ENCODE results near the gene KCNH3. TPM values are rescaled to one million over a fixed set of nuclear protein-coding genes. Genes with fewer than 3 reads are reported as not detected.
A peak's percentile ranks its signal among the peaks of the same experiment; 100 is the strongest.

The KCNH3 gene
- total RNA-seq, 1 donor from 2014 or later = 0.16 TPM

DNA sequence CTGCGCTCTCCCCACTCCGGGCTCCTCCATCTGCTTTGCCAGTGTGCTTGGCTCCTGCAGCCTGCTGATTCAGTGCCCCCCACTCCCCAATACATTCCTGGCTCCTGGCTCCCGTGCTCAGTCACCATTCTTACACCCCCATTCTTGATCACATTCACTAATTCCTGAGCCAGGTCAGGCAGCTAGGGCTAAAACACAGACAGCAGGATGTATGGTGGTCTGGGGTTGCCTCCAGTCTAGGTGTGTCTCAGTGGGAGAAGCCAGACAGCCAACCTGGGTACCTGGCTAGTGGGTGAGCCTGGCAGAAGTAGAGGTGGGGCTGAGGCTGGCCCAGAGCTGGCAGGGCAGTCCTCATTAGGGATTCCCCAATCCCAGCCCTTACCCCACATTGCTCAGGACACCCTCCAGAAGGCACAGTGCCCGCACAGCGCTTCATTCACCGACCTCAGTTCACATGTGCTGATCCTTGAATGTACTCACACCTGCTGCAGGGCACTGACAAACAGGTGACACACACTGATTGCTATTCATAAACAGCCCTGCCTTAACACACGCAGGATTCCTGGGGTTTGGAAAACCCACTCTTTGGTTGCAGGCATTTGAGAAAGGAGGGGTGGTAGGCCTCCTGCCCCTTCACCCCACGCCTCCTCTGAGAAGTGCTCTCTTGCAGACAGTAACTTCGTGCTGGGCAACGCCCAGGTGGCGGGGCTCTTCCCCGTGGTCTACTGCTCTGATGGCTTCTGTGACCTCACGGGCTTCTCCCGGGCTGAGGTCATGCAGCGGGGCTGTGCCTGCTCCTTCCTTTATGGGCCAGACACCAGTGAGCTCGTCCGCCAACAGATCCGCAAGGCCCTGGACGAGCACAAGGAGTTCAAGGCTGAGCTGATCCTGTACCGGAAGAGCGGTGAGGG is 1.7 kb downstream of the KCNH3 start:
- peaks cover 16% of the 10 kb centered on the region for H3K4me1 Mint-ChIP-seq
- DNase-seq (ENCODE audit: low read depth, low spot score) = no peak
- peak overlapping the region; percentile 9 for H3K4me3 Mint-ChIP-seq
- no peaks in the 10 kb centered on the region for H3K9me3 Mint-ChIP-seq
- H3K27ac Mint-ChIP-seq (ENCODE audit: unreplicated experiment) = no peak overlapping the region
- TF ChIP-seq, protein P1, sequence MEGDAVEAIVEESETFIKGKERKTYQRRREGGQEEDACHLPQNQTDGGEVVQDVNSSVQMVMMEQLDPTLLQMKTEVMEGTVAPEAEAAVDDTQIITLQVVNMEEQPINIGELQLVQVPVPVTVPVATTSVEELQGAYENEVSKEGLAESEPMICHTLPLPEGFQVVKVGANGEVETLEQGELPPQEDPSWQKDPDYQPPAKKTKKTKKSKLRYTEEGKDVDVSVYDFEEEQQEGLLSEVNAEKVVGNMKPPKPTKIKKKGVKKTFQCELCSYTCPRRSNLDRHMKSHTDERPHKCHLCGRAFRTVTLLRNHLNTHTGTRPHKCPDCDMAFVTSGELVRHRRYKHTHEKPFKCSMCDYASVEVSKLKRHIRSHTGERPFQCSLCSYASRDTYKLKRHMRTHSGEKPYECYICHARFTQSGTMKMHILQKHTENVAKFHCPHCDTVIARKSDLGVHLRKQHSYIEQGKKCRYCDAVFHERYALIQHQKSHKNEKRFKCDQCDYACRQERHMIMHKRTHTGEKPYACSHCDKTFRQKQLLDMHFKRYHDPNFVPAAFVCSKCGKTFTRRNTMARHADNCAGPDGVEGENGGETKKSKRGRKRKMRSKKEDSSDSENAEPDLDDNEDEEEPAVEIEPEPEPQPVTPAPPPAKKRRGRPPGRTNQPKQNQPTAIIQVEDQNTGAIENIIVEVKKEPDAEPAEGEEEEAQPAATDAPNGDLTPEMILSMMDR (conservative IDR thresholded peaks at IDR 0.05) = no peak
- H3K27me3 Mint-ChIP-seq (ENCODE audit: low read depth) = peaks cover 89% of the 10 kb centered on the region
- no peaks in the 10 kb centered on the region for H3K36me3 Mint-ChIP-seq (ENCODE audit: low read depth)

DNA sequence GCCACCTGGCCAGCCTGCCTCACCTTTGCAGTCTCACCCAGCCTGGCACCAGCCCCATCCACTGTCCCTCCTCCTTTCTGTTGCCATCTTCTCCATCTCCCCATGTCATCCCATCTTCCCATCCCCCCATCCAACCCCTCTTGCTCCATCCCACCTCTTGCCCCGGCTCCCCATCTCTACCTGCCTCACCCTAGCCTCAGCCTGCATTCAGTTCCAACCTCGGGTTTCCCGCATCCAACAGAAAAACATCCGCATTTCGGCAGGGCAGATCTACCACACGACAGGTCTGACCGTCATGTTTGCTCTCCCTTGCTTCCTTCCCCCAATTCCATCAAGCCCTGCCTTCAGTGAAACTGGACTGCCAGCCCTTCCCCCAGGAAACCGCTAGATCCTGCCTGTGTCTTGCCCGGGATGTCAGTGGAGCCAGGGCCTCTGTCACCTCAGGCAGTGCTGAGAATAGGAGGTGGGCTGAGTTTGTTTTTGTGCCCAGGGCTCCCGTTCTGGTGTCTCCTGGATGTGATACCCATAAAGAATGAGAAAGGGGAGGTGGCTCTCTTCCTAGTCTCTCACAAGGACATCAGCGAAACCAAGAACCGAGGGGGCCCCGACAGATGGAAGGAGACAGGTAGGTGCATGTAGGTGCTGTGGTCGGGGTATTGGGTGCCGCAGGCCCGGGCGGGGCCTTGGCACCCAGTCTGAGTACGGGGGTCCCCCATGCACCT is 2.5 kb downstream of the KCNH3 start:
- Mint-ChIP-seq H3K36me3 (ENCODE audit: low read depth) (no peaks in the 10 kb centered on the region), H3K27me3 (ENCODE audit: low read depth) (peaks cover 87% of the 10 kb centered on the region), H3K4me3 (peak overlapping the region; percentile 32), H3K27ac (ENCODE audit: unreplicated experiment) (no peak overlapping the region), H3K9me3 (no peaks in the 10 kb centered on the region), H3K4me1 (peaks cover 16% of the 10 kb centered on the region)
- DNase-seq (ENCODE audit: low read depth, low spot score) = no peak
- TF ChIP-seq, protein P1 (conservative IDR thresholded peaks at IDR 0.05) = no peak

DNA sequence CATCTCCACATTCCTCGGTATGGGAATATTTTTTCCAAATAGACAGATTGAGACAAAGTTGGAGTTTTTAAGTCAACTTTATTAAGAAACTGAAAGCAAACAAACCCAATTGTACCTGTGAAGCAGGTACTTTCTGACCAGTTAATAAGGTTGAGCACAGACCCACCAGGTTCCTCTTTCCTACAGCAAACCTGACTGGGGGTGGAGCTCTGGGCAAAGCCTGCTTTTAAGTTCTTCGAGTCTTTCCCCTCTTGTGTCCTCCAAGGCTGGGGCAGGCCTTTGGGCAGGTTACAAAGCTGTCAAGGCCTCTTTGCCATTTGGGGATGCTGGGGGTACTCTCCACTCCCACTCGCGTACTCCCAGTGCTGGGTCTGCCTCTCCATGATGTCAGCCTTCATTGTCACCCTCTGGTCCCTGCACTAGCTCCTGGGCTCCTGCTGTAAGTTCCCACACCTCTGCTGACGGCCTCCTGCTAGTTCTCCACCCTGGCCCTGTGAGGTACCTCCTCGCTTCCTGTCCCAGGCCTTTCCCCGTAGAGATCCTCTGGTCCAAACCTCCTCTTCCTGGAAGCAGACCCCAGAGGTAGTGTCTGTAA is 3.2 kb downstream of the KCNH3 start:
- no peak for DNase-seq (ENCODE audit: low read depth, low spot score)
- H3K36me3 Mint-ChIP-seq (ENCODE audit: low read depth) = no peaks in the 10 kb centered on the region
- TF ChIP-seq, protein P1 (conservative IDR thresholded peaks at IDR 0.05) = no peak
- peaks cover 16% of the 10 kb centered on the region for H3K4me1 Mint-ChIP-seq
- H3K27me3 Mint-ChIP-seq (ENCODE audit: low read depth) = peaks cover 85% of the 10 kb centered on the region
- H3K4me3 Mint-ChIP-seq = no peak overlapping the region
- no peak overlapping the region for H3K27ac Mint-ChIP-seq (ENCODE audit: unreplicated experiment)
- no peaks in the 10 kb centered on the region for H3K9me3 Mint-ChIP-seq

DNA sequence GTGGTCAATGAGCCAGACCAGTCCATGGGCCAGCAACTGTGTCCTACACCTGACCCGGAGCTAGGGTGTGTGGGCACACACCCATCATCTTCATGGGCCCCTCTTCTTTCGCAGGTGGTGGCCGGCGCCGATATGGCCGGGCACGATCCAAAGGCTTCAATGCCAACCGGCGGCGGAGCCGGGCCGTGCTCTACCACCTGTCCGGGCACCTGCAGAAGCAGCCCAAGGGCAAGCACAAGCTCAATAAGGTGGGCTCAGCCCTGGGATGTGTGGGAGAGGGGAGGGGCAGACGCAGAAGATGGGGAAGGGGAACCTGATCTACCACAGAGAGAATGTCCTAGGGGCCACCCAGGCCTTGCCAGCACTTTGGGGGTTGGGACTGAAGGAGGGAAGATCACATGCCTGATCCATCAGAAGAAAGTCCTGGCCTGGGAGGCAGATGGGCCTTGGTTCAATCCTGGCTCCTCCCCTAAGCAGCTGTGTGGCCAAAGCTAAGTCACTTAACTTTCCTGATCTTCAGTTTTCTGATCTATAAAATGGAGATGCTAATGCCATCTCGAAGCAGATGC is 3.8 kb downstream of the KCNH3 start:
- H3K4me3 Mint-ChIP-seq = no peak overlapping the region
- no peaks in the 10 kb centered on the region for H3K36me3 Mint-ChIP-seq (ENCODE audit: low read depth)
- peaks cover 13% of the 10 kb centered on the region for H3K4me1 Mint-ChIP-seq
- H3K9me3 Mint-ChIP-seq = no peaks in the 10 kb centered on the region
- no peak for DNase-seq (ENCODE audit: low read depth, low spot score)
- TF ChIP-seq, protein P1 (conservative IDR thresholded peaks at IDR 0.05) = no peak
- peaks cover 83% of the 10 kb centered on the region for H3K27me3 Mint-ChIP-seq (ENCODE audit: low read depth)
- no peak overlapping the region for H3K27ac Mint-ChIP-seq (ENCODE audit: unreplicated experiment)

DNA sequence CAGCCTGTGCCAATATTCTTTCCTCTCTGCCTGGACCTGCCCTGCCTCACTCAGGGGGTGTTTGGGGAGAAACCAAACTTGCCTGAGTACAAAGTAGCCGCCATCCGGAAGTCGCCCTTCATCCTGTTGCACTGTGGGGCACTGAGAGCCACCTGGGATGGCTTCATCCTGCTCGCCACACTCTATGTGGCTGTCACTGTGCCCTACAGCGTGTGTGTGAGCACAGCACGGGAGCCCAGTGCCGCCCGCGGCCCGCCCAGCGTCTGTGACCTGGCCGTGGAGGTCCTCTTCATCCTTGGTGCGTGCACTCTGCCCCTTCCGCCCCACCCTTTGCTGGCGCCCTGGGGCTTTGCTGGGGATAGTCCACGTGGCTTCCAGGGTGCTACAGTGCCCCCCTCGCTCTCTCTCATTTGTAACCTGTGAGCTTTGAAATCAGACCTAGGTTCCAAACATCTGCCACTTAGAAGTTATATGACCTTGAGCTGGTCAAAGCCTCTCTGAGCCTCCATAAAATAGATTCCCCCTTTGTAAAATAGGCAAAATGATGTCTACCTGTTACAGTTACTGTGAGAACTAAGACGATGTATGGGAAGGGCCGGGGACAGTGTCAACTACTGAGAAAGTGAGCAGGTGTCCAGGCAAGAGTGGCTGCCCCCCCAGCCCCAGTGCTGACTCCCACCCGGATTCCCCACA is 4.5 kb downstream of the KCNH3 start:
- H3K4me3 Mint-ChIP-seq = no peak overlapping the region
- DNase-seq (ENCODE audit: low read depth, low spot score) = no peak
- peaks cover 12% of the 10 kb centered on the region for H3K4me1 Mint-ChIP-seq
- no peaks in the 10 kb centered on the region for H3K36me3 Mint-ChIP-seq (ENCODE audit: low read depth)
- TF ChIP-seq, protein P1 (conservative IDR thresholded peaks at IDR 0.05) = no peak
- H3K27me3 Mint-ChIP-seq (ENCODE audit: low read depth) = peaks cover 81% of the 10 kb centered on the region
- H3K9me3 Mint-ChIP-seq = no peaks in the 10 kb centered on the region
- H3K27ac Mint-ChIP-seq (ENCODE audit: unreplicated experiment) = no peak overlapping the region

Measured in neural crest cell (in vitro differentiated cells).